SK-N-SH (cell line): ENCODE results near the gene EPS8L2. TPM values are rescaled to one million over a fixed set of nuclear protein-coding genes. Genes with fewer than 3 reads are reported as not detected.

Experiments
- CTCF ChIA-PET: fragments of 300-600, 350-600 bp; formaldehyde crosslinking; extraction: SDS; loops from one replicate; lab custom pipeline; 2021; lab: Yijun Ruan, JAX
- POLR2A ChIA-PET: fragments of 350-600 bp; sonication (Branson Sonifier 250); formaldehyde crosslinking; extraction: SDS; loops from one replicate; lab custom pipeline; 2020; ENCODE audit warnings: antibody characterized with exemption, inconsistent platforms; lab: Yijun Ruan, JAX
- DNase-seq: peaks from one replicate; pipeline ENCODE4 v3.0.0; 2012
- H2AFZ ChIP-seq: fragments of 200-600 bp; sonication (generic); 2 replicates; pipeline ENCODE4 v1.8.1; 2016; ENCODE audit warnings: antibody characterized with exemption, mild to moderate bottlenecking, low read depth
- H3F3A ChIP-seq: fragments of 200-600 bp; sonication (generic); replicated peaks from 2 replicates; pipeline ENCODE3; 2016; ENCODE audit warnings: antibody characterized with exemption, mild to moderate bottlenecking; ENCODE audit not compliant: insufficient read depth
- H3K27ac ChIP-seq, 2 experiments: fragments of 200-500 bp in 1 of 2; fragments of 200-600 bp in 1 of 2; sonication (Bioruptor generic) in 1 of 2; sonication (generic), shearing (Covaris generic) in 1 of 2; 2 replicates each; pipeline versions ENCODE4 v1.5.1 to v1.6.1; 2014 to 2016; ENCODE audit warnings: low read depth in 2 of 2, inconsistent platforms in 1 of 2, low read length in 1 of 2, mild to moderate bottlenecking in 1 of 2, mixed read lengths in 1 of 2
- H3K27me3 ChIP-seq: fragments of 200-600 bp; sonication (generic), shearing (Covaris generic); 2 replicates; pipeline ENCODE4 v1.6.1; 2016; ENCODE audit warnings: mixed run types; ENCODE audit not compliant: insufficient read depth
- H3K36me3 ChIP-seq, 2 experiments: fragments of 200-500 bp in 1 of 2; fragments of 200-600 bp in 1 of 2; sonication (Bioruptor generic) in 1 of 2; sonication (generic) in 1 of 2; replicated peaks in 1 of 2; 2 replicates each; pipeline versions ENCODE3 to v1.5.1; 2014 to 2016; ENCODE audit warnings: low read length in 1 of 2, mild to moderate bottlenecking in 1 of 2; ENCODE audit not compliant: insufficient read depth in 2 of 2, control insufficient read depth in 1 of 2
- H3K4me1 ChIP-seq, 2 experiments: fragments of 200-500 bp in 1 of 2; fragments of 200-600 bp in 1 of 2; sonication (Bioruptor generic) in 1 of 2; sonication (generic), shearing (Covaris generic) in 1 of 2; 2 replicates each; pipeline versions ENCODE4 v1.5.1 to v1.6.1; 2014 to 2016; ENCODE audit warnings: low read depth in 1 of 2, low read length in 1 of 2, mixed run types in 1 of 2; ENCODE audit not compliant: insufficient read depth in 2 of 2, control insufficient read depth in 1 of 2
- H3K4me2 ChIP-seq: fragments of 200-600 bp; sonication (generic), shearing (Covaris generic); 2 replicates; pipeline ENCODE4 v1.6.1; 2017; ENCODE audit warnings: mixed run types
- H3K4me3 ChIP-seq, 2 experiments: fragments of 200-500 bp in 1 of 2; fragments of 200-600 bp in 1 of 2; sonication (Bioruptor generic) in 1 of 2; sonication (generic), shearing (Covaris generic) in 1 of 2; 2 replicates each; pipeline versions ENCODE4 v1.5.1 to v1.8.1; 2014 to 2016; ENCODE audit warnings: low read depth in 2 of 2, inconsistent platforms in 1 of 2, low read length in 1 of 2, mild to moderate bottlenecking in 1 of 2, mixed read lengths in 1 of 2, moderate library complexity in 1 of 2
- H3K79me2 ChIP-seq: fragments of 200-600 bp; sonication (generic); 2 replicates; pipeline ENCODE4 v1.8.1; 2017; ENCODE audit warnings: mild to moderate bottlenecking; ENCODE audit not compliant: insufficient read depth
- H3K9ac ChIP-seq: fragments of 200-600 bp; sonication (generic); 2 replicates; pipeline ENCODE4 v1.6.1; 2017; ENCODE audit warnings: mixed run types
- H3K9me2 ChIP-seq: fragments of 200-600 bp; sonication (generic); 2 replicates; pipeline ENCODE4 v1.6.1; 2017; ENCODE audit warnings: mixed run types
- H3K9me3 ChIP-seq: fragments of 200-600 bp; sonication (generic); 2 replicates; pipeline ENCODE4 v1.6.1; 2017; ENCODE audit warnings: mixed run types, mild to moderate bottlenecking, moderate library complexity
- H4K20me1 ChIP-seq: fragments of 200-600 bp; sonication (generic); 2 replicates; pipeline ENCODE4 v1.6.1; 2017; ENCODE audit warnings: mild to moderate bottlenecking, mixed run types; ENCODE audit not compliant: insufficient read depth
- EZH2phosphoT487 ChIP-seq: fragments of 200-600 bp; sonication (generic); IDR thresholded peaks from 2 replicates; pipeline ENCODE4 v1.6.1; 2017; ENCODE audit warnings: low read depth, mixed run types, mild to moderate bottlenecking, antibody characterized with exemption, moderate library complexity, borderline replicate concordance
- JUND ChIP-seq: IDR thresholded peaks from 2 replicates; pipeline ENCODE4 v1.4.0; 2012
- MEF2A ChIP-seq: IDR thresholded peaks from 2 replicates; pipeline ENCODE4 v1.4.0; 2012; ENCODE audit warnings: low read depth, borderline replicate concordance
- NRF1 ChIP-seq: IDR thresholded peaks from 2 replicates; pipeline ENCODE4 v1.6.1; 2012; ENCODE audit warnings: low read depth, mild to moderate bottlenecking, low read length
- POLR2AphosphoS5 ChIP-seq: IDR thresholded peaks from 2 replicates; pipeline ENCODE4 v1.6.1; 2012; ENCODE audit warnings: low read depth, low read length
- RCOR1 ChIP-seq: fragments of 150-350 bp; IDR thresholded peaks from 2 replicates; pipeline ENCODE4 v1.6.1; 2017; ENCODE audit warnings: antibody characterized with exemption, low read length
- RFX5 ChIP-seq: IDR thresholded peaks from 2 replicates; pipeline ENCODE4 v1.6.1; 2012; ENCODE audit warnings: mild to moderate bottlenecking, improper control_type of control experiment, low read length
- RXRA ChIP-seq: IDR thresholded peaks from 2 replicates; pipeline ENCODE4 v1.4.0; 2012; ENCODE audit warnings: low read depth, mild to moderate bottlenecking, borderline replicate concordance
- SMC3 ChIP-seq: IDR thresholded peaks from 2 replicates; pipeline ENCODE4 v1.6.1; 2012; ENCODE audit warnings: low read depth, low read length, improper control_type of control experiment
- TAF1 ChIP-seq: IDR thresholded peaks from 2 replicates; pipeline ENCODE4 v1.6.1; 2012; ENCODE audit warnings: low read depth, mild to moderate bottlenecking, low read length, moderate library complexity, borderline replicate concordance
- TCF12 ChIP-seq: IDR thresholded peaks from 2 replicates; pipeline ENCODE4 v1.4.0; 2012
- WGBS: methylation state at CpG from one replicate; pipeline ENCODE4 v1.1.6; 2017; ENCODE audit warnings: low lambda C conversion rate; 5-methylcytosine and 5-hydroxymethylcytosine counted together
- polyA plus RNA-seq, 3 experiments: library from polyadenylated mRNA; depleted of rRNA; stranded (reverse); fragments of >200 nt; gene quantifications; 2 replicates each; pipeline ENCODE4 v1.2.3, GENCODE V29; 2012
- TF ChIP-seq, protein P1 (sequence below): IDR thresholded peaks from 2 replicates; pipeline ENCODE4 v1.4.0; 2012; ENCODE audit warnings: low read depth, borderline replicate concordance
- TF ChIP-seq, protein P2 (sequence below): IDR thresholded peaks from 2 replicates; pipeline ENCODE4; 2012
- TF ChIP-seq, protein P3 (sequence below): IDR thresholded peaks from 2 replicates; pipeline ENCODE4 v1.4.0; 2012; ENCODE audit warnings: low read depth, borderline replicate concordance
- TF ChIP-seq, protein P4 (sequence below): IDR thresholded peaks from 2 replicates; pipeline ENCODE4 v1.4.0; 2012; ENCODE audit warnings: low read depth
- TF ChIP-seq, protein P5 (sequence below): fragments of 150-350 bp; IDR thresholded peaks from 2 replicates; pipeline ENCODE4 v1.6.1; 2016; ENCODE audit warnings: mild to moderate bottlenecking, low read depth, low read length

Gene EPS8L2
- polyA plus RNA-seq, 1 of the 3 experiments (the other 2 are of a cell fraction) = 0.74 TPM

DNA sequence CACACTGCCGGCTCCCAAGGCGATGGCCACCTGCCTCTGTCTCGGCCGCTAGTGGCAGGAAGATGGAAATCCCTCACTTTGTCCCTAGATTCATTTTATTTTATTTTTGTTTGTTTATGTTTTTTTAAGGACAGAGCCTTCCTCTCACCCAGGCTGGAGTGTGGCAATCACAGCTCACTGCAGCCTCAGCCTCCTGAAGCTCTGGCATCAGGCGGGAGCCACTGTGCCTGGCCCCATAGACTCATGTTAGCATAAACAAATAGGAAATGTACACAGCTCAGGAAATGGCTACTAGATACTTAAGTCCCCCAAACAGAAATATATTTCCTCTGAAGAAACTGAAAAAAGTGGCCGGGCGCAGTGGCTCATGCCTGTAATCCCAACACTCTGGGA is 6.9 kb upstream of the EPS8L2 start:
- no peak overlapping the region for H3K9ac ChIP-seq
- H4K20me1 ChIP-seq = peaks cover 6% of the 10 kb centered on the region; the same call in 1 of the 2 replicates

DNA sequence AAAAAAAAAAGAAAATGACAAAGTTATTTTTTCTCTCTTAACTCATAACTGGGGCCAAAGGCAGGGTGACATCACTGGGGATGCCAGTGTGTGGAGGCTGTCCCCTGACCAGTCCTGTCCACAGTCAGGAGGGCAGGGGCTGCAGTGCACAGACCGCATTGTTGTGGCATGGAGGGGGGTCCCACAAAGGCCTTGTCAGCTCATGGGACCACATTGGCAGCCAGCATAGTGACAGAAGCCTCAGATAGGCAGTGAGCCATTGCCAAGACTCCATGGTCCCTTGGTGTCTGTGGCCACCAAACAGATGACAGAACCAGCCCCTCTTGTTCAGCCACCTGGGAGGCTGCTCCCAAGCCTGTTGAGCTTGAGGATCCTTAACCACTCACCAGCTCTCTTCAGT is 6.3 kb upstream of the EPS8L2 start:
- peaks cover 0 to 4% of the 10 kb centered on the region in 2 experiments; a peak in 2 of 4 replicates for H3K4me1 ChIP-seq
- ChIA-PET POLR2A (no interaction called here), CTCF (interaction anchor here (11.4 kb wide), 1 partner anchor 24 kb away, joined by 122 read pairs; no protein-coding TSS in a partner anchor)

More for the DNA sequence above, 6.9 kb upstream of the EPS8L2 start:
- Histone ChIP-seq H3K27ac (no peak overlapping the region), H3K36me3 (peaks cover 0 to 3% of the 10 kb centered on the region in 2 experiments), H3K9me2 (no peaks in the 10 kb centered on the region), H3K4me1 (peaks cover 0 to 9% of the 10 kb centered on the region in 2 experiments; a peak in 2 of 4 replicates), H3F3A (no peaks in the 10 kb centered on the region), H2AFZ (no peak overlapping the region)
- DNase-seq = no peak
- CTCF ChIA-PET = interaction anchor here (11.4 kb wide), 1 partner anchor 25 kb away, joined by 122 read pairs; no protein-coding TSS in a partner anchor
- TF ChIP-seq, protein P1, sequence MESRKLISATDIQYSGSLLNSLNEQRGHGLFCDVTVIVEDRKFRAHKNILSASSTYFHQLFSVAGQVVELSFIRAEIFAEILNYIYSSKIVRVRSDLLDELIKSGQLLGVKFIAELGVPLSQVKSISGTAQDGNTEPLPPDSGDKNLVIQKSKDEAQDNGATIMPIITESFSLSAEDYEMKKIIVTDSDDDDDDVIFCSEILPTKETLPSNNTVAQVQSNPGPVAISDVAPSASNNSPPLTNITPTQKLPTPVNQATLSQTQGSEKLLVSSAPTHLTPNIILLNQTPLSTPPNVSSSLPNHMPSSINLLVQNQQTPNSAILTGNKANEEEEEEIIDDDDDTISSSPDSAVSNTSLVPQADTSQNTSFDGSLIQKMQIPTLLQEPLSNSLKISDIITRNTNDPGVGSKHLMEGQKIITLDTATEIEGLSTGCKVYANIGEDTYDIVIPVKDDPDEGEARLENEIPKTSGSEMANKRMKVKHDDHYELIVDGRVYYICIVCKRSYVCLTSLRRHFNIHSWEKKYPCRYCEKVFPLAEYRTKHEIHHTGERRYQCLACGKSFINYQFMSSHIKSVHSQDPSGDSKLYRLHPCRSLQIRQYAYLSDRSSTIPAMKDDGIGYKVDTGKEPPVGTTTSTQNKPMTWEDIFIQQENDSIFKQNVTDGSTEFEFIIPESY = no peak
- no peak for TF ChIP-seq SMC3
- TF ChIP-seq, protein P2, sequence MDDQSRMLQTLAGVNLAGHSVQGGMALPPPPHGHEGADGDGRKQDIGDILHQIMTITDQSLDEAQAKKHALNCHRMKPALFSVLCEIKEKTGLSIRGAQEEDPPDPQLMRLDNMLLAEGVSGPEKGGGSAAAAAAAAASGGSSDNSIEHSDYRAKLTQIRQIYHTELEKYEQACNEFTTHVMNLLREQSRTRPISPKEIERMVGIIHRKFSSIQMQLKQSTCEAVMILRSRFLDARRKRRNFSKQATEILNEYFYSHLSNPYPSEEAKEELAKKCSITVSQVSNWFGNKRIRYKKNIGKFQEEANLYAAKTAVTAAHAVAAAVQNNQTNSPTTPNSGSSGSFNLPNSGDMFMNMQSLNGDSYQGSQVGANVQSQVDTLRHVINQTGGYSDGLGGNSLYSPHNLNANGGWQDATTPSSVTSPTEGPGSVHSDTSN = no peak
- no peak for TF ChIP-seq TAF1
- no peak for TF ChIP-seq RFX5
- no peak for TF ChIP-seq JUND
- TF ChIP-seq, protein P3, sequence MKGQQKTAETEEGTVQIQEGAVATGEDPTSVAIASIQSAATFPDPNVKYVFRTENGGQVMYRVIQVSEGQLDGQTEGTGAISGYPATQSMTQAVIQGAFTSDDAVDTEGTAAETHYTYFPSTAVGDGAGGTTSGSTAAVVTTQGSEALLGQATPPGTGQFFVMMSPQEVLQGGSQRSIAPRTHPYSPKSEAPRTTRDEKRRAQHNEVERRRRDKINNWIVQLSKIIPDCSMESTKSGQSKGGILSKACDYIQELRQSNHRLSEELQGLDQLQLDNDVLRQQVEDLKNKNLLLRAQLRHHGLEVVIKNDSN = no peak
- TF ChIP-seq, all 33 proteins: peak for 0
- peaks cover 25% of the 10 kb centered on the region for H3K79me2 ChIP-seq
- no peaks in the 10 kb centered on the region for H3K9me3 ChIP-seq
- no peaks in the 10 kb centered on the region for H3K27me3 ChIP-seq
- H3K4me3 ChIP-seq = no peak overlapping the region
- WGBS = 100% methylated on average over 7 of the region's 7 CpGs
- no peak overlapping the region for H3K4me2 ChIP-seq
- POLR2A ChIA-PET = interaction anchor here (1.0 kb wide), 1 partner anchor 78 kb away, joined by 3 read pairs; the partner anchor contains the start of gene GATD1

More for the DNA sequence above, 6.3 kb upstream of the EPS8L2 start:
- TF ChIP-seq TCF12 (no peak), NRF1 (no peak), MEF2A (no peak), POLR2AphosphoS5 (no peak), EZH2phosphoT487 (no peak), RCOR1 (no peak), RXRA (no peak), SMC3 (no peak)
- TF ChIP-seq, protein P4, sequence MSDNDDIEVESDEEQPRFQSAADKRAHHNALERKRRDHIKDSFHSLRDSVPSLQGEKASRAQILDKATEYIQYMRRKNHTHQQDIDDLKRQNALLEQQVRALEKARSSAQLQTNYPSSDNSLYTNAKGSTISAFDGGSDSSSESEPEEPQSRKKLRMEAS = no peak
- TF ChIP-seq, protein P5, sequence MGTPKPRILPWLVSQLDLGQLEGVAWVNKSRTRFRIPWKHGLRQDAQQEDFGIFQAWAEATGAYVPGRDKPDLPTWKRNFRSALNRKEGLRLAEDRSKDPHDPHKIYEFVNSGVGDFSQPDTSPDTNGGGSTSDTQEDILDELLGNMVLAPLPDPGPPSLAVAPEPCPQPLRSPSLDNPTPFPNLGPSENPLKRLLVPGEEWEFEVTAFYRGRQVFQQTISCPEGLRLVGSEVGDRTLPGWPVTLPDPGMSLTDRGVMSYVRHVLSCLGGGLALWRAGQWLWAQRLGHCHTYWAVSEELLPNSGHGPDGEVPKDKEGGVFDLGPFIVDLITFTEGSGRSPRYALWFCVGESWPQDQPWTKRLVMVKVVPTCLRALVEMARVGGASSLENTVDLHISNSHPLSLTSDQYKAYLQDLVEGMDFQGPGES = no peak
- Histone ChIP-seq H3K9ac (no peak overlapping the region), H3K79me2 (peaks cover 22% of the 10 kb centered on the region), H3K27ac (no peak overlapping the region), H3K4me3 (no peak overlapping the region), H3K4me2 (no peak overlapping the region), H2AFZ (no peak overlapping the region), H3K36me3 (peaks cover 0 to 3% of the 10 kb centered on the region in 2 experiments), H3K27me3 (no peaks in the 10 kb centered on the region), H3K9me2 (no peaks in the 10 kb centered on the region), H3F3A (no peaks in the 10 kb centered on the region), H4K20me1 (peaks cover 6% of the 10 kb centered on the region; the same call in 1 of the 2 replicates), H3K9me3 (no peaks in the 10 kb centered on the region)
- DNase-seq = no peak
- no CpG with 5 or more reads among the region's 1 CpG for WGBS
